SU-DHL-6 (cell line): ENCODE measurements around the gene KCNB1.

Source experiments
- EZH2phosphoT487 ChIP-seq: fragments of 200-600 bp; sonication (generic), shearing (Covaris generic); conservative IDR thresholded peaks from 2 replicates; pipeline ENCODE4 v1.6.1; 2018; ENCODE audit warnings: mild to moderate bottlenecking, antibody characterized with exemption, low read length, moderate library complexity, mixed read lengths
- TF ChIP-seq, protein P1 (sequence below): fragments of 200-600 bp; sonication (generic); IDR thresholded peaks from one replicate; pipeline ENCODE4 v1.5.1; 2017; ENCODE audit warnings: antibody characterized with exemption, mild to moderate bottlenecking, low read length, moderate library complexity; ENCODE audit not compliant: insufficient read depth, poor library complexity, severe bottlenecking

- TF ChIP-seq, protein P1, sequence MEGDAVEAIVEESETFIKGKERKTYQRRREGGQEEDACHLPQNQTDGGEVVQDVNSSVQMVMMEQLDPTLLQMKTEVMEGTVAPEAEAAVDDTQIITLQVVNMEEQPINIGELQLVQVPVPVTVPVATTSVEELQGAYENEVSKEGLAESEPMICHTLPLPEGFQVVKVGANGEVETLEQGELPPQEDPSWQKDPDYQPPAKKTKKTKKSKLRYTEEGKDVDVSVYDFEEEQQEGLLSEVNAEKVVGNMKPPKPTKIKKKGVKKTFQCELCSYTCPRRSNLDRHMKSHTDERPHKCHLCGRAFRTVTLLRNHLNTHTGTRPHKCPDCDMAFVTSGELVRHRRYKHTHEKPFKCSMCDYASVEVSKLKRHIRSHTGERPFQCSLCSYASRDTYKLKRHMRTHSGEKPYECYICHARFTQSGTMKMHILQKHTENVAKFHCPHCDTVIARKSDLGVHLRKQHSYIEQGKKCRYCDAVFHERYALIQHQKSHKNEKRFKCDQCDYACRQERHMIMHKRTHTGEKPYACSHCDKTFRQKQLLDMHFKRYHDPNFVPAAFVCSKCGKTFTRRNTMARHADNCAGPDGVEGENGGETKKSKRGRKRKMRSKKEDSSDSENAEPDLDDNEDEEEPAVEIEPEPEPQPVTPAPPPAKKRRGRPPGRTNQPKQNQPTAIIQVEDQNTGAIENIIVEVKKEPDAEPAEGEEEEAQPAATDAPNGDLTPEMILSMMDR = no peak
- TF ChIP-seq EZH2phosphoT487 = no peak
These were observed 107.3 kb downstream of the KCNB1 start for GRCh38 chr20:49375170-49375569.
